KMS-11 (cell line): ENCODE results near the gene NTRK2.

Experiments
- H2AFZ ChIP-seq: fragments of 200-600 bp; sonication (generic); 2 replicates; pipeline ENCODE4 v1.6.1; 2016; ENCODE audit warnings: antibody characterized with exemption, mixed run types, low read depth
- H3K27ac ChIP-seq: fragments of 200-600 bp; sonication (generic); 2 replicates; pipeline ENCODE4 v1.6.1; 2016; ENCODE audit warnings: mild to moderate bottlenecking, mixed run types
- H3K27me3 ChIP-seq: fragments of 200-600 bp; sonication (generic); 2 replicates; pipeline ENCODE4 v1.6.1; 2017; ENCODE audit warnings: mild to moderate bottlenecking, low read depth, mixed run types, moderate library complexity; ENCODE audit not compliant: insufficient read depth
- H3K36me3 ChIP-seq: fragments of 200-600 bp; sonication (generic); 2 replicates; pipeline ENCODE4 v1.6.1; 2017; ENCODE audit warnings: mild to moderate bottlenecking, mixed run types; ENCODE audit not compliant: insufficient read depth
- H3K4me1 ChIP-seq: fragments of 200-600 bp; sonication (generic); 2 replicates; pipeline ENCODE4 v1.6.1; 2016; ENCODE audit warnings: mild to moderate bottlenecking, low read depth, mixed run types; ENCODE audit not compliant: poor library complexity, severe bottlenecking
- H3K4me2 ChIP-seq: fragments of 200-600 bp; sonication (generic); 2 replicates; pipeline ENCODE4 v1.7.0; 2016; ENCODE audit warnings: mild to moderate bottlenecking, mixed run types
- H3K4me3 ChIP-seq: fragments of 200-600 bp; sonication (generic); IDR thresholded peaks from 2 replicates; pipeline ENCODE4 v1.6.1; 2017; ENCODE audit warnings: low read depth, low read length, mixed read lengths; ENCODE audit not compliant: insufficient read depth
- H3K79me2 ChIP-seq: fragments of 200-600 bp; sonication (generic); 2 replicates; pipeline ENCODE4 v1.6.1; 2016; ENCODE audit warnings: low read depth, mixed run types; ENCODE audit not compliant: insufficient read depth
- H3K9ac ChIP-seq: fragments of 200-600 bp; sonication (generic); 2 replicates; pipeline ENCODE4 v1.6.1; 2016; ENCODE audit warnings: mild to moderate bottlenecking, mixed run types
- H4K20me1 ChIP-seq: fragments of 200-600 bp; sonication (generic); 2 replicates; pipeline ENCODE4 v1.6.1; 2016; ENCODE audit warnings: mild to moderate bottlenecking, mixed run types; ENCODE audit not compliant: insufficient read depth
- CTCF ChIP-seq: fragments of 200-600 bp; sonication (generic); conservative IDR thresholded peaks from 2 replicates; pipeline ENCODE4 v1.6.1; 2017; ENCODE audit warnings: low read depth, mild to moderate bottlenecking, antibody characterized with exemption, low read length, moderate library complexity, mixed read lengths

The NTRK2 gene

GRCh38 chr9:84788803-84789462 is 119.4 kb downstream of the NTRK2 start:
- no peak overlapping the region for H3K4me2 ChIP-seq
- H2AFZ ChIP-seq: no peak overlapping the region
- no peak overlapping the region for H3K9ac ChIP-seq
- H3K27ac ChIP-seq: no peak overlapping the region
- no peaks in the 10 kb centered on the region for H3K27me3 ChIP-seq
- no peak for TF ChIP-seq CTCF
- no peak overlapping the region for H3K4me3 ChIP-seq
- H3K36me3 ChIP-seq: no peaks in the 10 kb centered on the region
- no peaks in the 10 kb centered on the region for H4K20me1 ChIP-seq
- no peaks in the 10 kb centered on the region for H3K4me1 ChIP-seq
- no peaks in the 10 kb centered on the region for H3K79me2 ChIP-seq

GRCh38 chr9:84789463-84789830 is 119.9 kb downstream of the NTRK2 start:
- Histone ChIP-seq H4K20me1 (no peaks in the 10 kb centered on the region), H3K4me1 (no peaks in the 10 kb centered on the region), H3K4me3 (no peak overlapping the region), H3K4me2 (no peak overlapping the region), H3K27ac (no peak overlapping the region), H2AFZ (no peak overlapping the region), H3K9ac (no peak overlapping the region), H3K79me2 (no peaks in the 10 kb centered on the region), H3K36me3 (no peaks in the 10 kb centered on the region), H3K27me3 (no peaks in the 10 kb centered on the region)
- no peak for TF ChIP-seq CTCF

GRCh38 chr9:84791643-84792042 is 122.1 kb downstream of the NTRK2 start:
- no peaks in the 10 kb centered on the region for H3K79me2 ChIP-seq
- no peaks in the 10 kb centered on the region for H3K36me3 ChIP-seq
- no peaks in the 10 kb centered on the region for H3K4me1 ChIP-seq
- H3K4me3 ChIP-seq: no peak overlapping the region
- no peaks in the 10 kb centered on the region for H3K27me3 ChIP-seq
- no peak overlapping the region for H3K4me2 ChIP-seq
- no peak overlapping the region for H3K27ac ChIP-seq
- no peak for TF ChIP-seq CTCF
- H4K20me1 ChIP-seq: no peaks in the 10 kb centered on the region
- no peak overlapping the region for H2AFZ ChIP-seq
- H3K9ac ChIP-seq: no peak overlapping the region

- Histone ChIP-seq H3K79me2 (no peaks in the 10 kb centered on the region), H4K20me1 (no peaks in the 10 kb centered on the region), H3K4me1 (no peaks in the 10 kb centered on the region), H3K27ac (no peak overlapping the region), H3K4me3 (no peak overlapping the region), H3K9ac (no peak overlapping the region), H3K27me3 (no peaks in the 10 kb centered on the region), H3K36me3 (no peaks in the 10 kb centered on the region), H3K4me2 (no peak overlapping the region), H2AFZ (no peak overlapping the region)
- TF ChIP-seq CTCF: no peak
These were observed 123.7 kb downstream of the NTRK2 start for GRCh38 chr9:84793251-84793650.
